Activated T-cell treated with anti-CD3 and anti-CD28 coated beads, Interleukin-2, amount 50 U/mL, for 24 hours (primary cell): ENCODE data around the gene PLA2G2A.
"Not testable (repeated sequence)": the region's sequence is repeated elsewhere in the genome, so short reads cannot be mapped to it uniquely, and the experiment has no call there.

Experiments
- DNase-seq: peaks from one replicate; pipeline ENCODE4 v3.0.0-alpha.2; 2020
- H3K27ac Mint-ChIP-seq: 2 replicates; pipeline ENCODE4 v1.8.0; 2020; ENCODE audit warnings: mild to moderate bottlenecking, mixed read lengths
- H3K27me3 Mint-ChIP-seq: 2 replicates; pipeline ENCODE4 v1.8.0; 2020; ENCODE audit warnings: mixed read lengths
- H3K36me3 Mint-ChIP-seq: 2 replicates; pipeline ENCODE4 v1.8.0; 2020; ENCODE audit warnings: low read depth, mixed read lengths
- H3K4me1 Mint-ChIP-seq: 2 replicates; pipeline ENCODE4 v1.8.0; 2020; ENCODE audit warnings: low read depth, mixed read lengths
- H3K4me3 Mint-ChIP-seq: 2 replicates; pipeline ENCODE4 v1.8.0; 2020; ENCODE audit warnings: mild to moderate bottlenecking, moderate library complexity, mixed read lengths
- H3K9me3 Mint-ChIP-seq: 2 replicates; pipeline ENCODE4 v1.8.0; 2020; ENCODE audit warnings: mixed read lengths

The PLA2G2A gene

DNA sequence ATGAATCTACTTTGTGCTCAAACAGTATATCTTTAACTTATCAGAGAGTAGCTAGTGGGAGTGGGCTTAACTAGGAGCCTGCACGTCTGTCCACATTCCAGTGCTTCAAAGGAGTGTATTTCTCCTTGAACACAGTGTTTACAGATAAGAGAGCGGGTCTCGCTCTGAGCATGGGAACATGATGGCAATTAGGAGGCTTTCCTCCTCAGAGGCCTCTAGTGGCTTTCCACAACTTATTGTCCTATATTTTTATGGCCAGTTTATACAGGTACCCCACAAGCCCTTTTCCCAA, 52.3 kb downstream of the PLA2G2A start:
- not testable (repeated sequence) for DNase-seq, H3K4me3 Mint-ChIP-seq, H3K27ac Mint-ChIP-seq, H3K4me1 Mint-ChIP-seq, H3K27me3 Mint-ChIP-seq, H3K36me3 Mint-ChIP-seq
- H3K9me3 Mint-ChIP-seq: peaks cover 16% of the 10 kb centered on the region

DNA sequence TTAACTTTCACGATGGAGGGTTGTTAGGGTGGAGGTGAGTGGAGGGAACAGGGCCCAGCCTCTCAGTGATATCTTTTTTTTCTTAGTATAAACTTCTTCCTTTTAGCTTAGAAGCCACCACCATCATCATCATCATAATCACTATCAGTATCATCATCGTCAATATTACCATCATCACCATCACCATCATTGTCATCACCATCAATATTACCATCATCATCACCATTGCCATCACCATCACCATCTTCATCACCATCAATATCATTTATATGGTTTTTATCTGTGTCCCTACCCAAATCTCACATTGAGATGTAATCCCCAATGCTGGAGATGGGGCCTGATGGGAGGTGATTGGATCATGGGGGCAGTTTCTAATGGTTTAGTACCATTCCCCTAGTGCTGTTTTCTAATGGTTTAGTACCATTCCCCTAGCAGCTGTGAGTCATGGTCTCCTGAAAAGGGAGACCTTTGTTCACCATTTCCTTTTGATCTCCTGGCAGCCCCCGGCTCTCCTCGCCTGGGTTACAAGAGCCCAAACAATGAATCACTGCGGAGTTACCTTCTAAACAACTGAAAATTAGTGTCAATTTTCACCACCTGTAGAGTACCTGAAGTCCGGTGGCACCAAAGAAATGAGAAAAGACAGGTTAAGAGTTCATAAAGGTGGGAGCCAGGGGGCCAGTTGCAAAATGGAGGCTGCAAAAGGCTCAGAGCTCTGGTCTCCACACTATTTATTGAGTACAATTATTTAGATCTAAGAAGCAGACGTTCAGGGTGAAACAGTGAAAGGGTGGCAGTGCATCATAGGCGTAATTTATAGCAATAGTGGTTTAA, 52.9 kb downstream of the PLA2G2A start:
- no peaks in the 10 kb centered on the region for H3K36me3 Mint-ChIP-seq
- no peaks in the 10 kb centered on the region for H3K27me3 Mint-ChIP-seq
- no peaks in the 10 kb centered on the region for H3K4me1 Mint-ChIP-seq
- H3K4me3 Mint-ChIP-seq: no peak overlapping the region
- DNase-seq: no peak
- no peak overlapping the region for H3K27ac Mint-ChIP-seq
- peaks cover 11% of the 10 kb centered on the region for H3K9me3 Mint-ChIP-seq
